Fibroblast of lung (primary cell): ENCODE results near the gene CBFA2T3.

Source experiments
- EZH2 ChIP-seq: IDR thresholded peaks from 2 replicates; pipeline ENCODE4 v1.5.1; 2012; ENCODE audit warnings: low read length, control low read depth, mild to moderate bottlenecking; ENCODE audit errors: missing control alignments
- TF ChIP-seq, protein P1 (sequence below), 2 donors: IDR thresholded peaks in 1 of 2; conservative IDR thresholded peaks in 1 of 2; 1 replicate in 1 of 2; 2 replicates in 1 of 2; pipeline ENCODE4 v1.5.1; 2011 to 2012; ENCODE audit warnings: low read length in 2 of 2, control low read depth in 1 of 2, inconsistent platforms in 1 of 2, low read depth in 1 of 2, mild to moderate bottlenecking in 1 of 2

DNA sequence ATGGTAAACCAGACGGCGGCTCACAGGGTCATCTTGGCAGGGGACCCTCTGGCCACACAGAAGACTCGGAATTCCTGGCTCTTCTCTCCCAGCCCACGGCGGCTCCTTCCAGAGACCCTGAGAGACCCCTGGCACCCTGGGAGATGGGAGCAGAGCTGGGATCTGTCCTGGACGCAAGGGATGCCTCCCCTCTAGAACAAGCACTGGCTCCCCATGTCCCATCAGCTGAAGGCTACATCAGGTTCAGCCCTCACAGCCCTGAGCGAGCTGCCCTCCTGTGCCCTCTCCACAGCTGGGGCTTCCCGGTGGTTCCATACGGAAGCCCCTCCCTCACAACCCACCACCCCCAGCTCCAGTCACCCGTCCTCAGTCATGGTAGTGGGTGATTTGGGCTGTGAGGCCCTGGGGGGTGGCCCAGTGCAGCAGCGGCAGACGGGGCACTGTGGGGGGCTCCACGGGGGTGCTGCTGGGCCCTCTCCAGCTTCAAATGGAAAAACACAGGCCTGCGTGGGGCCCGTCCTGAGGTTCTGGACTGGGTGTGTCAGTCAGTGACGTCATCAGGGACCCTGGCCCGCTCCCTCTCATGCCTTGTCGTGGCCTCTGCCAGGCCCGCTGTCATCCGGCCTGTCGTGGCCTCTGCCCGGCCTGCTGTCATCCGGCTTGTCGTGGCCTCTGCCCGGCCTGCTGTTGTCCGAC, 13.0 kb upstream of the CBFA2T3 start:
- TF ChIP-seq, protein P1, sequence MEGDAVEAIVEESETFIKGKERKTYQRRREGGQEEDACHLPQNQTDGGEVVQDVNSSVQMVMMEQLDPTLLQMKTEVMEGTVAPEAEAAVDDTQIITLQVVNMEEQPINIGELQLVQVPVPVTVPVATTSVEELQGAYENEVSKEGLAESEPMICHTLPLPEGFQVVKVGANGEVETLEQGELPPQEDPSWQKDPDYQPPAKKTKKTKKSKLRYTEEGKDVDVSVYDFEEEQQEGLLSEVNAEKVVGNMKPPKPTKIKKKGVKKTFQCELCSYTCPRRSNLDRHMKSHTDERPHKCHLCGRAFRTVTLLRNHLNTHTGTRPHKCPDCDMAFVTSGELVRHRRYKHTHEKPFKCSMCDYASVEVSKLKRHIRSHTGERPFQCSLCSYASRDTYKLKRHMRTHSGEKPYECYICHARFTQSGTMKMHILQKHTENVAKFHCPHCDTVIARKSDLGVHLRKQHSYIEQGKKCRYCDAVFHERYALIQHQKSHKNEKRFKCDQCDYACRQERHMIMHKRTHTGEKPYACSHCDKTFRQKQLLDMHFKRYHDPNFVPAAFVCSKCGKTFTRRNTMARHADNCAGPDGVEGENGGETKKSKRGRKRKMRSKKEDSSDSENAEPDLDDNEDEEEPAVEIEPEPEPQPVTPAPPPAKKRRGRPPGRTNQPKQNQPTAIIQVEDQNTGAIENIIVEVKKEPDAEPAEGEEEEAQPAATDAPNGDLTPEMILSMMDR (conservative IDR thresholded peaks at IDR 0.05 in 1 of 2, IDR thresholded peaks at IDR 0.05 in 1 of 2; ENCODE audit: low read depth in 1 of 2, low read length in 2 of 2), result no peak
- no peak for TF ChIP-seq EZH2
